ENCODE results near the gene CCDC85B. TPM values are rescaled to one million over a fixed set of nuclear protein-coding genes. Genes with fewer than 3 reads are reported as not detected.

Gene CCDC85B
- total and polyA plus RNA-seq, 2 of the 13 experiments (the other 11 are each of a cell fraction or from before 2014, with no cell fraction given) = 8.2 to 19.5 TPM

DNA sequence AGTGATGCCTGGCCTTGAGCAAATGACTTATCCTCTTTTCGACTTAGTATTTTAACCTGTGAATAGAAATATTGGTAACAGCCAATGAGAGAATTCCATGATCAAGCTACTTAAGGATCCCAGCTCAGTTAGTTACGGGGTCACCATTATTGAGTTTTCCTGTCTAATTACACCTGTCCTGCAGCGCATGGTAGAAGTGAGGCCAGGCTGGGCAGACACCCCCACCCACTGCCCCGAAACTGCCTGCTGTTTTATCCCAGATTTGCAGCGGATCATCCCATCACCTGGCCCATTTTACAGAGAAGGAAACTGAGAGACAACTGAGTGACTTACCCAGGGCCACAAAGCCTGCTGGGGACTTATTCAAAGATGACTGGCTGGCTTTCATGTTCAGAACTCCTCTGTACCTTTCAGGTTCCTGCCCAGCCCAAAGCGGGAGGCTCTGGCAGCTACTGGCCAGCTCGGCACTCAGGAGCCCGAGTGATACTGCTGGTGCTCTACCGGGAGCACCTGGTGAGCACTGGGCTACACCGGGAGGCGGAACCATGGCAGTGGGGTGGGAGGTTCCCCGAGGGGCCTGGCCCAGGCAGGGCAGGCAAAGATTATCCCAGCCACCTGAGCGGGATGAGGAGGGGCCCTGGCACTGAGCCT, 28.8 kb upstream of the CCDC85B start (continued):
- TF ChIP-seq ZNF121 (CRISPR knock-in tag; IDR thresholded peaks at IDR 0.05) (no peak), KMT2A (CRISPR knock-in tag; IDR thresholded peaks at IDR 0.05) (no peak), TAF1 (CRISPR knock-in tag; IDR thresholded peaks at IDR 0.05) (no peak), CHD2 (IDR thresholded peaks at IDR 0.05; ENCODE audit: low read depth, low read length) (no peak), ZMYM3 (CRISPR knock-in tag; IDR thresholded peaks at IDR 0.05) (no peak), POLR2A (IDR thresholded peaks at IDR 0.05; ENCODE audit: insufficient read depth in 1 of 2, low read depth in 2 of 2, low read length in 2 of 2) (no peak), LCORL (IDR thresholded peaks at IDR 0.05) (no peak), LCORL (CRISPR knock-in tag; IDR thresholded peaks at IDR 0.05) (no peak), ZNF263 (CRISPR knock-in tag; IDR thresholded peaks at IDR 0.05) (peak; percentile 69), ZNF788 (CRISPR knock-in tag; IDR thresholded peaks at IDR 0.05; ENCODE audit: borderline replicate concordance) (no peak), CREM (IDR thresholded peaks at IDR 0.05) (no peak), CREM (CRISPR knock-in tag; IDR thresholded peaks at IDR 0.05) (no peak), SOX13 (IDR thresholded peaks at IDR 0.05) (no peak), SOX13 (CRISPR knock-in tag; conservative IDR thresholded peaks at IDR 0.05 in 1 of 2, IDR thresholded peaks at IDR 0.05 in 1 of 2) (no peak), RAD21 (CRISPR knock-in tag; IDR thresholded peaks at IDR 0.05) (no peak), AHR (CRISPR knock-in tag; IDR thresholded peaks at IDR 0.05) (0 out of 2 replicates have a peak, but pooled peaks have one; percentile 34), ZNF589 (CRISPR knock-in tag; conservative IDR thresholded peaks at IDR 0.05) (no peak), PHF20 (CRISPR knock-in tag; IDR thresholded peaks at IDR 0.05) (no peak), HNRNPUL1 (IDR thresholded peaks at IDR 0.05; ENCODE audit: low read depth, low read length) (no peak), CENPX (CRISPR knock-in tag; IDR thresholded peaks at IDR 0.05) (no peak)
- TF ChIP-seq, protein P1, sequence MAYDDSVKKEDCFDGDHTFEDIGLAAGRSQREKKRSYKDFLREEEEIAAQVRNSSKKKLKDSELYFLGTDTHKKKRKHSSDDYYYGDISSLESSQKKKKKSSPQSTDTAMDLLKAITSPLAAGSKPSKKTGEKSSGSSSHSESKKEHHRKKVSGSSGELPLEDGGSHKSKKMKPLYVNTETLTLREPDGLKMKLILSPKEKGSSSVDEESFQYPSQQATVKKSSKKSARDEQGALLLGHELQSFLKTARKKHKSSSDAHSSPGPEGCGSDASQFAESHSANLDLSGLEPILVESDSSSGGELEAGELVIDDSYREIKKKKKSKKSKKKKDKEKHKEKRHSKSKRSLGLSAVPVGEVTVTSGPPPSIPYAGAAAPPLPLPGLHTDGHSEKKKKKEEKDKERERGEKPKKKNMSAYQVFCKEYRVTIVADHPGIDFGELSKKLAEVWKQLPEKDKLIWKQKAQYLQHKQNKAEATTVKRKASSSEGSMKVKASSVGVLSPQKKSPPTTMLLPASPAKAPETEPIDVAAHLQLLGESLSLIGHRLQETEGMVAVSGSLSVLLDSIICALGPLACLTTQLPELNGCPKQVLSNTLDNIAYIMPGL (CRISPR knock-in tag; IDR thresholded peaks at IDR 0.05; ENCODE audit: borderline replicate concordance in 1 of 2, low read depth in 1 of 2) = no peak
- TF ChIP-seq, protein P2, sequence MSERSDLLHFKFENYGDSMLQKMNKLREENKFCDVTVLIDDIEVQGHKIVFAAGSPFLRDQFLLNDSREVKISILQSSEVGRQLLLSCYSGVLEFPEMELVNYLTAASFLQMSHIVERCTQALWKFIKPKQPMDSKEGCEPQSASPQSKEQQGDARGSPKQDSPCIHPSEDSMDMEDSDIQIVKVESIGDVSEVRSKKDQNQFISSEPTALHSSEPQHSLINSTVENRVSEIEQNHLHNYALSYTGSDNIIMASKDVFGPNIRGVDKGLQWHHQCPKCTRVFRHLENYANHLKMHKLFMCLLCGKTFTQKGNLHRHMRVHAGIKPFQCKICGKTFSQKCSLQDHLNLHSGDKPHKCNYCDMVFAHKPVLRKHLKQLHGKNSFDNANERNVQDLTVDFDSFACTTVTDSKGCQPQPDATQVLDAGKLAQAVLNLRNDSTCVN (CRISPR knock-in tag; IDR thresholded peaks at IDR 0.05; ENCODE audit: borderline replicate concordance) = no peak
- TF ChIP-seq, protein P3, sequence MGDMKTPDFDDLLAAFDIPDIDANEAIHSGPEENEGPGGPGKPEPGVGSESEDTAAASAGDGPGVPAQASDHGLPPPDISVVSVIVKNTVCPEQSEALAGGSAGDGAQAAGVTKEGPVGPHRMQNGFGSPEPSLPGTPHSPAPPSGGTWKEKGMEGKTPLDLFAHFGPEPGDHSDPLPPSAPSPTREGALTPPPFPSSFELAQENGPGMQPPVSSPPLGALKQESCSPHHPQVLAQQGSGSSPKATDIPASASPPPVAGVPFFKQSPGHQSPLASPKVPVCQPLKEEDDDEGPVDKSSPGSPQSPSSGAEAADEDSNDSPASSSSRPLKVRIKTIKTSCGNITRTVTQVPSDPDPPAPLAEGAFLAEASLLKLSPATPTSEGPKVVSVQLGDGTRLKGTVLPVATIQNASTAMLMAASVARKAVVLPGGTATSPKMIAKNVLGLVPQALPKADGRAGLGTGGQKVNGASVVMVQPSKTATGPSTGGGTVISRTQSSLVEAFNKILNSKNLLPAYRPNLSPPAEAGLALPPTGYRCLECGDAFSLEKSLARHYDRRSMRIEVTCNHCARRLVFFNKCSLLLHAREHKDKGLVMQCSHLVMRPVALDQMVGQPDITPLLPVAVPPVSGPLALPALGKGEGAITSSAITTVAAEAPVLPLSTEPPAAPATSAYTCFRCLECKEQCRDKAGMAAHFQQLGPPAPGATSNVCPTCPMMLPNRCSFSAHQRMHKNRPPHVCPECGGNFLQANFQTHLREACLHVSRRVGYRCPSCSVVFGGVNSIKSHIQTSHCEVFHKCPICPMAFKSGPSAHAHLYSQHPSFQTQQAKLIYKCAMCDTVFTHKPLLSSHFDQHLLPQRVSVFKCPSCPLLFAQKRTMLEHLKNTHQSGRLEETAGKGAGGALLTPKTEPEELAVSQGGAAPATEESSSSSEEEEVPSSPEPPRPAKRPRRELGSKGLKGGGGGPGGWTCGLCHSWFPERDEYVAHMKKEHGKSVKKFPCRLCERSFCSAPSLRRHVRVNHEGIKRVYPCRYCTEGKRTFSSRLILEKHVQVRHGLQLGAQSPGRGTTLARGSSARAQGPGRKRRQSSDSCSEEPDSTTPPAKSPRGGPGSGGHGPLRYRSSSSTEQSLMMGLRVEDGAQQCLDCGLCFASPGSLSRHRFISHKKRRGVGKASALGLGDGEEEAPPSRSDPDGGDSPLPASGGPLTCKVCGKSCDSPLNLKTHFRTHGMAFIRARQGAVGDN (CRISPR knock-in tag; IDR thresholded peaks at IDR 0.05) = no peak

Measured in HepG2 (cell line).